Activated naive CD4-positive, alpha-beta T cell (primary cell): ENCODE measurements around the gene SLC1A2.
A peak's percentile ranks its signal among the peaks of the same experiment; 100 is the strongest.

Source experiments
- DNase-seq, 4 experiments: peaks; one replicate each; lab custom pipeline; 2025; lab: John Stamatoyannopoulos, UW

SLC1A2 gene

GRCh38 chr11:35271031-35271430 lies 148.3 kb downstream of the SLC1A2 start:
- DNase-seq = no peak

- no peak for DNase-seq
These were observed 149.0 kb downstream of the SLC1A2 start for GRCh38 chr11:35270342-35270741.

GRCh38 chr11:35267504-35267903 lies 151.9 kb downstream of the SLC1A2 start:
- DNase-seq = no peak

- DNase-seq = no peak
These were observed 153.5 kb downstream of the SLC1A2 start for GRCh38 chr11:35265755-35266454.

- no peak for DNase-seq
These were observed 156.6 kb downstream of the SLC1A2 start for GRCh38 chr11:35262735-35263134.

GRCh38 chr11:35262056-35262455 lies 157.3 kb downstream of the SLC1A2 start:
- DNase-seq = no peak

GRCh38 chr11:35261197-35261596 lies 158.2 kb downstream of the SLC1A2 start:
- DNase-seq = no peak

- no peak for DNase-seq
These were observed 158.9 kb downstream of the SLC1A2 start for GRCh38 chr11:35260342-35260985.

GRCh38 chr11:35259529-35259928 lies 159.8 kb downstream of the SLC1A2 start:
- no peak for DNase-seq

- DNase-seq = no peak
These were observed 162.1 kb downstream of the SLC1A2 start for GRCh38 chr11:35257281-35257680.

GRCh38 chr11:35256296-35256695 lies 163.1 kb downstream of the SLC1A2 start:
- DNase-seq = no peak

- no peak for DNase-seq
These were observed 163.8 kb downstream of the SLC1A2 start for GRCh38 chr11:35255514-35255913.

GRCh38 chr11:35253237-35253636 lies 166.1 kb downstream of the SLC1A2 start:
- no peak for DNase-seq

GRCh38 chr11:35250621-35251020 lies 168.7 kb downstream of the SLC1A2 start:
- no peak for DNase-seq

- DNase-seq = no peak
These were observed 169.2 kb downstream of the SLC1A2 start for GRCh38 chr11:35250192-35250591.

- no peak for DNase-seq
These were observed 170.6 kb downstream of the SLC1A2 start for GRCh38 chr11:35248558-35249323.

GRCh38 chr11:35247863-35248262 lies 171.5 kb downstream of the SLC1A2 start:
- DNase-seq = no peak

- DNase-seq = peak in 2 of 4 experiments; percentile 26 to 47
These were observed 171.9 kb downstream of the SLC1A2 start for GRCh38 chr11:35247428-35247827.

GRCh38 chr11:35246745-35247144 lies 172.6 kb downstream of the SLC1A2 start:
- DNase-seq = no peak

- no peak for DNase-seq
These were observed 173.6 kb downstream of the SLC1A2 start for GRCh38 chr11:35245786-35246185.

GRCh38 chr11:35245056-35245455 lies 174.3 kb downstream of the SLC1A2 start:
- no peak for DNase-seq

- DNase-seq = no peak
These were observed 175.6 kb downstream of the SLC1A2 start for GRCh38 chr11:35243774-35244173.
